HCT116 (cell line): Measurements from ENCODE around the gene PTPN21. TPM values are rescaled to one million over a fixed set of nuclear protein-coding genes. Genes with fewer than 3 reads are reported as not detected.
A peak's percentile ranks its signal among the peaks of the same experiment; 100 is the strongest.

Experiments
- ATAC-seq: fragments of 200-7000 bp; cut with Tn5 transposase; 2 replicates; pipeline ENCODE4 v1.9.1; 2020; ENCODE audit warnings: mild to moderate bottlenecking, moderate library complexity
- BruUV-seq: library from RNA; stranded (reverse); fragments of 400-500 nt; replicated peaks from 2 replicates; lab custom pipeline; 2021; lab: Mats Ljungman, UMichigan
- CTCF ChIA-PET: fragments of 300-600 bp; sonication (Branson Sonifier 250); formaldehyde crosslinking; loops from one replicate; lab custom pipeline; 2021; ENCODE audit warnings: antibody characterized with exemption; lab: Charles Lee
- POLR2A ChIA-PET: fragments of 300-600, 350-600 bp; sonication (Branson Sonifier 250); formaldehyde crosslinking; loops from one replicate; lab custom pipeline; 2021; ENCODE audit warnings: antibody characterized with exemption; lab: Charles Lee
- RAD21 ChIA-PET, 2 experiments: fragments of 300-600 bp; sonication (Branson Sonifier 250); formaldehyde crosslinking; loops; one replicate each; lab custom pipeline; 2023; ENCODE audit warnings: low total read pairs in 2 of 2; ENCODE audit not compliant: uncharacterized antibody in 2 of 2, unreplicated experiment in 2 of 2, low non-redundant PET in 1 of 2; lab: Charles Lee
- DNase-seq: peaks from one replicate; pipeline ENCODE4 v3.0.0-alpha.2; 2010; ENCODE audit warnings: low read depth, low spot score
- H2AFZ ChIP-seq: fragments of 200-600 bp; shearing (Covaris generic), sonication (generic); 2 replicates; pipeline ENCODE4 v1.6.1; 2017; ENCODE audit warnings: low read depth, mixed run types, mixed read lengths, antibody characterized with exemption, low read length; ENCODE audit not compliant: poor library complexity, severe bottlenecking
- H3K27ac ChIP-seq: 2 replicates; pipeline ENCODE4 v1.5.1; 2012; ENCODE audit warnings: low read depth, low read length
- H3K27me3 ChIP-seq: fragments of 200-600 bp; sonication (generic); 2 replicates; pipeline ENCODE4 v1.6.1; 2016; ENCODE audit warnings: mixed run types, low read length, mixed read lengths; ENCODE audit not compliant: insufficient read depth
- H3K36me3 ChIP-seq, 2 experiments: fragments of 200-500 bp in 1 of 2; fragments of 200-600 bp in 1 of 2; sonication (Bioruptor generic) in 1 of 2; sonication (generic) in 1 of 2; 2 replicates each; pipeline versions ENCODE4 v1.5.1 to v1.6.1; 2014 to 2016; ENCODE audit warnings: low read length in 2 of 2, inconsistent platforms in 1 of 2, mixed read lengths in 1 of 2, mixed run types in 1 of 2; ENCODE audit not compliant: insufficient read depth in 2 of 2, control insufficient read depth in 1 of 2
- H3K4me1 ChIP-seq, 2 experiments: fragments of 200-600 bp in 1 of 2; sonication (generic) in 1 of 2; 2 replicates each; pipeline versions ENCODE4 v1.5.1 to v1.6.1; 2012 to 2017; ENCODE audit warnings: low read length in 2 of 2, inconsistent platforms in 1 of 2, mild to moderate bottlenecking in 1 of 2, mixed read lengths in 1 of 2, mixed run types in 1 of 2, moderate library complexity in 1 of 2; ENCODE audit not compliant: insufficient read depth in 2 of 2, control insufficient read depth in 1 of 2
- H3K4me2 ChIP-seq: fragments of 200-600 bp; sonication (generic); 2 replicates; pipeline ENCODE4 v1.6.1; 2017; ENCODE audit warnings: mixed run types, low read length, mixed read lengths
- H3K4me3 ChIP-seq, 2 experiments: fragments of 200-600 bp in 1 of 2; sonication (generic) in 1 of 2; replicated peaks in 1 of 2; 2 replicates each; pipeline ENCODE4 v1.5.1; 2011 to 2016; ENCODE audit warnings: low read length in 2 of 2, control low read depth in 1 of 2, low read depth in 1 of 2, mild to moderate bottlenecking in 1 of 2, mixed read lengths in 1 of 2, mixed run types in 1 of 2
- H3K79me2 ChIP-seq: fragments of 200-600 bp; sonication (generic); 2 replicates; pipeline ENCODE4 v1.6.1; 2017; ENCODE audit warnings: mild to moderate bottlenecking, mixed run types, low read length, moderate library complexity, mixed read lengths; ENCODE audit not compliant: insufficient read depth
- H3K9ac ChIP-seq: fragments of 200-600 bp; sonication (generic); 2 replicates; pipeline ENCODE4 v1.6.1; 2016; ENCODE audit warnings: low read length, mixed read lengths
- H3K9me2 ChIP-seq: fragments of 200-600 bp; sonication (generic), shearing (Covaris generic); 2 replicates; pipeline ENCODE4 v1.6.1; 2017; ENCODE audit warnings: mixed run types, mild to moderate bottlenecking, moderate library complexity; ENCODE audit not compliant: insufficient read depth
- H3K9me3 ChIP-seq, 2 experiments: fragments of 200-500 bp in 1 of 2; fragments of 200-600 bp in 1 of 2; sonication (Bioruptor generic) in 1 of 2; sonication (generic) in 1 of 2; 2 replicates each; pipeline ENCODE4 v1.6.1; 2014 to 2017; ENCODE audit warnings: low read length in 2 of 2, mixed read lengths in 2 of 2, inconsistent platforms in 1 of 2, low read depth in 1 of 2, mild to moderate bottlenecking in 1 of 2, mixed run types in 1 of 2, moderate library complexity in 1 of 2; ENCODE audit not compliant: control insufficient read depth in 1 of 2, insufficient read depth in 1 of 2
- H4K20me1 ChIP-seq: fragments of 200-600 bp; sonication (generic), shearing (Covaris generic); 2 replicates; pipeline ENCODE4 v1.6.1; 2017; ENCODE audit warnings: mixed run types, mild to moderate bottlenecking, moderate library complexity; ENCODE audit not compliant: insufficient read depth
- CEBPB ChIP-seq: IDR thresholded peaks from 2 replicates; pipeline ENCODE4 v1.6.1; 2012; ENCODE audit warnings: low read depth
- EGR1 ChIP-seq: IDR thresholded peaks from 2 replicates; pipeline ENCODE4 v1.6.1; 2012; ENCODE audit warnings: low read depth
- JUND ChIP-seq: IDR thresholded peaks from 2 replicates; pipeline ENCODE4 v1.6.1; 2012
- POLR2AphosphoS5 ChIP-seq: IDR thresholded peaks from 2 replicates; pipeline ENCODE4 v1.6.1; 2011; ENCODE audit warnings: mild to moderate bottlenecking, low read depth, low read length, moderate library complexity
- RAD21 ChIP-seq: IDR thresholded peaks from 2 replicates; pipeline ENCODE4 v1.6.1; 2012; ENCODE audit warnings: low read depth, mild to moderate bottlenecking
- SRF ChIP-seq: IDR thresholded peaks from 2 replicates; pipeline ENCODE4 v1.6.1; 2012; ENCODE audit warnings: low read depth
- ZFX ChIP-seq: fragments of 450-650 bp; IDR thresholded peaks from 2 replicates; pipeline ENCODE4 v1.6.1; 2017
- intact Hi-C: fragments of 100-400 bp; cut with micrococcal nuclease; formaldehyde crosslinking; loops from 2 replicates; pipeline ENCODE4 v1.10.0; 2022
- total RNA-seq: library from RNA; stranded (reverse); gene quantifications from one replicate; pipeline ENCODE4 v1.2.1, GENCODE V29; 2021; ENCODE audit not compliant: unreplicated experiment
- TF ChIP-seq, protein P1 (sequence below): IDR thresholded peaks from 2 replicates; pipeline ENCODE4 v1.6.1; 2012
- TF ChIP-seq, protein P2 (sequence below): IDR thresholded peaks from 2 replicates; pipeline ENCODE4 v1.6.1; 2012
- TF ChIP-seq, protein P3 (sequence below): IDR thresholded peaks from 2 replicates; pipeline ENCODE4 v1.6.1; 2012; ENCODE audit warnings: low read depth

Gene PTPN21
- total RNA-seq, 1 experiment from 2014 or later: 7.6 TPM

DNA sequence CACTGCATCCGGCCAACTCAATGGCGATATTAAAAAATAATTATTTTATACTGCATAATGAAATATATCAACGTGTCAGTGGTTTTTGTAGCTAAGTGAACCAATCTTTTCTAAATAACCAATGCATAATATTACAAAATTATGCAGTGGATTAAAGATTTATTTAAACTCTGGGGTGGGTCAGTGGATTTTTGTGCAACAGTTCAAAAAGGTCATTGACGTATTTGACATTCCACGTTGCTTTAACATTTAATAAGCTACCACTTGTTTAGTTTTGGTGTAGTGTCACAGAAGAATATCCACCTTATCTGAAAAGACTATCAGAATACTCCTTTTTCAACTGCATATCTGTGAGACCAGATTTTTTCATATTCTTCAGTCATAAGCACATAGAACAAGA is 10.6 kb upstream of the PTPN21 start:
- POLR2A ChIA-PET: no interaction called here
- DNase-seq (no peak), ATAC-seq (no peak)
- Histone ChIP-seq H3K4me3 (no peak overlapping the region), H3K9me3 (no peaks in the 10 kb centered on the region), H3K27ac (no peak overlapping the region), H3K79me2 (peaks cover 71% of the 10 kb centered on the region), H3K27me3 (no peaks in the 10 kb centered on the region), H3K4me1 (peaks cover 3 to 18% of the 10 kb centered on the region in 2 experiments; a peak in 1 of 4 replicates), H2AFZ (no peak overlapping the region), H3K9me2 (no peaks in the 10 kb centered on the region), H4K20me1 (no peaks in the 10 kb centered on the region), H3K36me3 (peaks cover 26% of the 10 kb centered on the region in 2 experiments), H3K9ac (no peak overlapping the region), H3K4me2 (no peak overlapping the region)
- intact Hi-C loops: no loop called here
- TF ChIP-seq, protein P1, sequence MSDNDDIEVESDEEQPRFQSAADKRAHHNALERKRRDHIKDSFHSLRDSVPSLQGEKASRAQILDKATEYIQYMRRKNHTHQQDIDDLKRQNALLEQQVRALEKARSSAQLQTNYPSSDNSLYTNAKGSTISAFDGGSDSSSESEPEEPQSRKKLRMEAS: no peak
- no TSS peak for BruUV-seq
- CTCF ChIA-PET: no interaction called here
- RAD21 ChIA-PET: no interaction called here

DNA sequence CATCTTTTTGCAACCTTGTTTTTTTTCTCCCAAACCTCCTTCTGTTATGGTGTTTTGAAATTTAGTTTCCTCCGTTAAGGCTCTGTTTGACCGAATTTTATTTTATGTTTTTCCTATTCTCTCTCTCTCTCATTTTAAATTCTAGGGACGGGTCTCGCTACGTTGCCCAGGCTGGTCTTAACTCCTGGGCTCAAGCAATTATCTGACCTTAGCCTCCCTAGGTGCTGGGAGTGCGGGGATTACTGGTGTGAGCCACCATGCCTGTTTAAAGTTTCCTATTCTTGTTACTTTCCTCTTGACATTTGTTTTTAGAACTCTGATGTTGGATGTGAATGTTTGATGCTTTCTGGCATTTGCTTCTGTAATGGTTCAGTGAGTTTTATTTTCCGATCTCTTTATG is 9.0 kb upstream of the PTPN21 start:
- Histone ChIP-seq H2AFZ (no peak overlapping the region), H3K4me2 (peak overlapping the region; percentile 75), H3K36me3 (peaks cover 10 to 11% of the 10 kb centered on the region in 2 experiments; a peak in 3 of 4 replicates), H3K9me2 (no peaks in the 10 kb centered on the region), H3K9ac (peak overlapping the region; percentile 87), H3K79me2 (peaks cover 56% of the 10 kb centered on the region), H3K27me3 (no peaks in the 10 kb centered on the region), H3K4me1 (peaks cover 3 to 18% of the 10 kb centered on the region in 2 experiments; a peak in 1 of 4 replicates), H3K9me3 (no peaks in the 10 kb centered on the region), H3K4me3 (peak overlapping the region; percentile 79 to 92), H4K20me1 (no peaks in the 10 kb centered on the region), H3K27ac (peak overlapping the region; percentile 95; the same call in 1 of the 2 replicates)
- RAD21 ChIA-PET: no interaction called here
- intact Hi-C loops: no loop called here
- BruUV-seq: no TSS peak
- DNase-seq (no peak), ATAC-seq (no peak)
- POLR2A ChIA-PET: no interaction called here
- CTCF ChIA-PET: no interaction called here
- no peak for TF ChIP-seq POLR2AphosphoS5
- TF ChIP-seq RAD21: no peak
- TF ChIP-seq, protein P2, sequence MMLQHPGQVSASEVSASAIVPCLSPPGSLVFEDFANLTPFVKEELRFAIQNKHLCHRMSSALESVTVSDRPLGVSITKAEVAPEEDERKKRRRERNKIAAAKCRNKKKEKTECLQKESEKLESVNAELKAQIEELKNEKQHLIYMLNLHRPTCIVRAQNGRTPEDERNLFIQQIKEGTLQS: no peak
- no peak for TF ChIP-seq JUND
- no peak for TF ChIP-seq EGR1
- TF ChIP-seq CEBPB: no peak
- TF ChIP-seq, protein P3, sequence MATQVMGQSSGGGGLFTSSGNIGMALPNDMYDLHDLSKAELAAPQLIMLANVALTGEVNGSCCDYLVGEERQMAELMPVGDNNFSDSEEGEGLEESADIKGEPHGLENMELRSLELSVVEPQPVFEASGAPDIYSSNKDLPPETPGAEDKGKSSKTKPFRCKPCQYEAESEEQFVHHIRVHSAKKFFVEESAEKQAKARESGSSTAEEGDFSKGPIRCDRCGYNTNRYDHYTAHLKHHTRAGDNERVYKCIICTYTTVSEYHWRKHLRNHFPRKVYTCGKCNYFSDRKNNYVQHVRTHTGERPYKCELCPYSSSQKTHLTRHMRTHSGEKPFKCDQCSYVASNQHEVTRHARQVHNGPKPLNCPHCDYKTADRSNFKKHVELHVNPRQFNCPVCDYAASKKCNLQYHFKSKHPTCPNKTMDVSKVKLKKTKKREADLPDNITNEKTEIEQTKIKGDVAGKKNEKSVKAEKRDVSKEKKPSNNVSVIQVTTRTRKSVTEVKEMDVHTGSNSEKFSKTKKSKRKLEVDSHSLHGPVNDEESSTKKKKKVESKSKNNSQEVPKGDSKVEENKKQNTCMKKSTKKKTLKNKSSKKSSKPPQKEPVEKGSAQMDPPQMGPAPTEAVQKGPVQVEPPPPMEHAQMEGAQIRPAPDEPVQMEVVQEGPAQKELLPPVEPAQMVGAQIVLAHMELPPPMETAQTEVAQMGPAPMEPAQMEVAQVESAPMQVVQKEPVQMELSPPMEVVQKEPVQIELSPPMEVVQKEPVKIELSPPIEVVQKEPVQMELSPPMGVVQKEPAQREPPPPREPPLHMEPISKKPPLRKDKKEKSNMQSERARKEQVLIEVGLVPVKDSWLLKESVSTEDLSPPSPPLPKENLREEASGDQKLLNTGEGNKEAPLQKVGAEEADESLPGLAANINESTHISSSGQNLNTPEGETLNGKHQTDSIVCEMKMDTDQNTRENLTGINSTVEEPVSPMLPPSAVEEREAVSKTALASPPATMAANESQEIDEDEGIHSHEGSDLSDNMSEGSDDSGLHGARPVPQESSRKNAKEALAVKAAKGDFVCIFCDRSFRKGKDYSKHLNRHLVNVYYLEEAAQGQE: no peak
- TF ChIP-seq SRF: no peak
- TF ChIP-seq ZFX: no peak
